GM13977 (cell line): Measurements from ENCODE around the gene HVCN1.
A peak's percentile ranks its signal among the peaks of the same experiment; 100 is the strongest.

ENCODE experiments used
- DNase-seq: peaks from one replicate; pipeline ENCODE4 v3.0.0; 2012; ENCODE audit warnings: low spot score
- CTCF ChIP-seq: IDR thresholded peaks from 2 replicates; pipeline ENCODE4 v1.5.1; 2012; ENCODE audit warnings: mild to moderate bottlenecking, control low read depth; ENCODE audit not compliant: insufficient read depth; ENCODE audit errors: extremely low read depth, missing control alignments
- in situ Hi-C: fragments of 300-500 bp; cut with MboI; formaldehyde crosslinking; loops from one replicate; pipeline ENCODE4 v1.12.0; 2022; ENCODE audit warnings: low sequenced_read_pairs, low pct_unique_long_range_greater_than_20kb, mixed read lengths, inconsistent platforms; ENCODE audit not compliant: unreplicated experiment

Gene HVCN1

GRCh38 chr12:110613071-110613770 lies 75.7 kb downstream of the HVCN1 start:
- TF ChIP-seq CTCF, result no peak
- in situ Hi-C loops, result loop anchor here (10.0 kb wide), 1 partner anchor 212 kb away; no protein-coding TSS in a partner anchor
- no peak for DNase-seq

GRCh38 chr12:110606253-110606611 lies 82.7 kb downstream of the HVCN1 start:
- DNase-seq, result no peak
- no peak for TF ChIP-seq CTCF
- in situ Hi-C loops, result loop anchor here (10.0 kb wide), 1 partner anchor 141 kb away; the partner anchor contains the start of genes FAM216A and GPN3

- peak; percentile 59 for DNase-seq
- TF ChIP-seq CTCF, result peak; percentile 72
- in situ Hi-C loops, result loop anchor here (5.0 to 10.0 kb wide), 2 partner anchors 90 to 137 kb away; partner anchors contain the start of genes FAM216A and GPN3
Measured at GRCh38 chr12:110602085-110602814, 86.7 kb downstream of the HVCN1 start.

- in situ Hi-C loops, result loop anchor here (5.0 to 10.0 kb wide), 2 partner anchors 88 to 135 kb away; partner anchors contain the start of genes FAM216A and GPN3
- peak; percentile 50 for TF ChIP-seq CTCF
- peak; percentile 48 for DNase-seq
Measured at GRCh38 chr12:110600254-110600653, 88.7 kb downstream of the HVCN1 start.

- TF ChIP-seq CTCF, result no peak
- DNase-seq, result no peak
- in situ Hi-C loops, result no loop called here
Measured at GRCh38 chr12:110599334-110599733, 89.6 kb downstream of the HVCN1 start.
